ENCODE results near the gene IFT80. TPM values are rescaled to one million over a fixed set of nuclear protein-coding genes. Genes with fewer than 3 reads are reported as not detected.

The IFT80 gene
- total and polyA plus RNA-seq, 2 donors (not counting 3 experiments of a cell fraction or from before 2014, with no cell fraction given): 7.3 to 22.5 TPM

GRCh38 chr3:160217675-160218074, 181.3 kb downstream of the IFT80 start:
- intact Hi-C loops (cut with micrococcal nuclease): loop anchor here (1.0 kb wide), 1 partner anchor 9 kb away; no protein-coding TSS in a partner anchor
- DNase-seq (ENCODE audit: low read depth, low spot score) (no peak), FAIRE-seq (no peak)
- H3K4me3 ChIP-seq (replicated peaks in 1 of 3; ENCODE audit: insufficient read depth in 1 of 3, low read depth in 1 of 3, low read length in 3 of 3): no peak overlapping the region
- POLR2A ChIA-PET: no interaction called here
- H3K27ac ChIP-seq (ENCODE audit: insufficient read depth, low read depth, low read length): no peak overlapping the region
- H3K9me3 ChIP-seq (replicated peaks; ENCODE audit: control insufficient read depth, insufficient read depth, low read length): no peaks in the 10 kb centered on the region
- no peaks in the 10 kb centered on the region for H4K20me1 ChIP-seq (replicated peaks; ENCODE audit: control insufficient read depth, extremely low read depth, insufficient read depth, low read length)
- no peak overlapping the region for H2AFZ ChIP-seq (ENCODE audit: low read depth, low read length)
- dilution Hi-C loops (cut with MboI; ENCODE audit: extremely low pct_ligation_motif_present, low sequenced_read_pairs): loop anchor here (25.0 kb wide), 1 partner anchor 180 kb away; no protein-coding TSS in a partner anchor
- H3K79me2 ChIP-seq (ENCODE audit: control insufficient read depth, insufficient read depth, low read length): no peaks in the 10 kb centered on the region
- no peak for TF ChIP-seq CTCF (IDR thresholded peaks at IDR 0.05; ENCODE audit: extremely low read depth in 1 of 2, insufficient read depth in 1 of 2, low read depth in 1 of 2, low read length in 2 of 2)
- TF ChIP-seq POLR2AphosphoS5 (IDR thresholded peaks at IDR 0.05; ENCODE audit: insufficient read depth, low read depth, low read length): no peak
- TF ChIP-seq MAX (IDR thresholded peaks at IDR 0.05; ENCODE audit: insufficient read depth, insufficient read length): no peak
- TF ChIP-seq MYC (IDR thresholded peaks at IDR 0.05; ENCODE audit: low read depth, low read length): no peak
- no peak for TF ChIP-seq FOS (IDR thresholded peaks at IDR 0.05; ENCODE audit: borderline replicate concordance, insufficient read depth, low read length)
- no peak for TF ChIP-seq GATA2 (IDR thresholded peaks at IDR 0.05; ENCODE audit: insufficient read depth, insufficient read length, low read depth, low read length)
- H3K27me3 ChIP-seq (ENCODE audit: control insufficient read depth in 2 of 2, insufficient read depth in 2 of 2, low read length in 2 of 2): peaks cover 7 to 17% of the 10 kb centered on the region in 2 experiments
- no peaks in the 10 kb centered on the region for H3K36me3 ChIP-seq (ENCODE audit: control insufficient read depth in 2 of 2, extremely low read depth in 1 of 2, insufficient read depth in 2 of 2, low read length in 2 of 2)
- H3K9ac ChIP-seq (replicated peaks; ENCODE audit: extremely low read depth, insufficient read depth, low read length): no peak overlapping the region
- no peaks in the 10 kb centered on the region for H3K4me1 ChIP-seq (ENCODE audit: control insufficient read depth, extremely low read depth, insufficient read depth, low read length)
- BruUV-seq (replicated peaks): no TSS peak
- H3K9me1 ChIP-seq (replicated peaks; ENCODE audit: control insufficient read depth, extremely low read depth, insufficient read depth, low read length): no peaks in the 10 kb centered on the region
- CTCF ChIA-PET: interaction anchor here (0.9 kb wide), 1 partner anchor 372 kb away, joined by 3 read pairs; no protein-coding TSS in a partner anchor
- no peak overlapping the region for H3K4me2 ChIP-seq (ENCODE audit: insufficient read depth, low read length)

Measured in endothelial cell of umbilical vein (primary cell).